ENCODE results near the gene PUS1.

GRCh38 chr12:131941116-131941986, 12.3 kb downstream of the PUS1 start:
- TF ChIP-seq CTCF (IDR thresholded peaks at IDR 0.05; ENCODE audit: borderline replicate concordance, extremely low read depth, low read length, poor library complexity, severe bottlenecking) (no peak), EZH2 (IDR thresholded peaks at IDR 0.05; ENCODE audit: borderline replicate concordance, low read depth, low read length, severe bottlenecking) (no peak)
